IMR-90 (cell line): ENCODE data around the gene DUSP11. TPM values are rescaled to one million over a fixed set of nuclear protein-coding genes. Genes with fewer than 3 reads are reported as not detected.

Source experiments
- FOS ChIP-seq: fragments of 150-350 bp; IDR thresholded peaks from 2 replicates; pipeline ENCODE4 v1.6.1; 2016; ENCODE audit warnings: low read depth, low read length
- NFE2L2 ChIP-seq: fragments of 150-350 bp; IDR thresholded peaks from 2 replicates; pipeline ENCODE4 v1.6.1; 2016; ENCODE audit warnings: low read depth, mild to moderate bottlenecking, low read length
- RAD21 ChIP-seq: IDR thresholded peaks from 2 replicates; pipeline ENCODE4 v1.6.1; 2012; ENCODE audit warnings: low read length, improper control_type of control experiment
- SMC3 ChIP-seq: fragments of 150-350 bp; IDR thresholded peaks from 2 replicates; pipeline ENCODE4 v1.6.1; 2016; ENCODE audit warnings: low read depth, mild to moderate bottlenecking, antibody characterized with exemption, low read length, moderate library complexity
- polyA plus RNA-seq, 3 experiments: library from polyadenylated mRNA; depleted of rRNA; stranded (reverse); fragments of >200 nt; gene quantifications; 2 replicates each; pipeline ENCODE4 v1.2.3, GENCODE V29; 2012; ENCODE audit warnings: low replicate concordance in 1 of 3
- total RNA-seq: library from RNA; depleted of rRNA; stranded (reverse); fragments of >200 nt; gene quantifications from 2 replicates; pipeline ENCODE4 v1.2.3, GENCODE V29; 2012

Gene DUSP11
- total and polyA plus RNA-seq, 2 of the 4 experiments (the other 2 are of a cell fraction) = 22.4 to 25.6 TPM

- TF ChIP-seq RAD21 (peak; percentile 50), SMC3 (peak; percentile 41), FOS (no peak), NFE2L2 (no peak)
Observed at GRCh38 chr2:73779467-73780236, at the start of gene DUSP11 (continued).
